Cardiac muscle cell (in vitro differentiated cells and primary cell): ENCODE measurements around the gene SERPINF2. TPM values are rescaled to one million over a fixed set of nuclear protein-coding genes. Genes with fewer than 3 reads are reported as not detected.
A peak's percentile ranks its signal among the peaks of the same experiment; 100 is the strongest.

Experiments used
- DNase-seq, 2 donors: peaks; one replicate each; pipeline versions ENCODE4 v3.0.0 to v3.0.0-alpha.2; 2010 to 2017; ENCODE audit warnings: low read depth in 1 of 2, low spot score in 1 of 2
- H3K27ac ChIP-seq: fragments of 200-600 bp; sonication (generic); 2 replicates; pipeline ENCODE4 v1.5.1; 2016
- H3K27me3 ChIP-seq: fragments of 200-600 bp; sonication (generic); 2 replicates; pipeline ENCODE4 v1.6.0; 2016; ENCODE audit warnings: control low read depth
- H3K36me3 ChIP-seq: fragments of 200-600 bp; sonication (generic); 2 replicates; pipeline ENCODE4 v1.5.1; 2016; ENCODE audit warnings: control low read depth
- H3K4me1 ChIP-seq: fragments of 200-600 bp; sonication (generic); 2 replicates; pipeline ENCODE4 v1.8.1; 2017; ENCODE audit warnings: low read depth, mild to moderate bottlenecking, mixed run types
- H3K4me3 ChIP-seq: fragments of 200-600 bp; sonication (generic); 2 replicates; pipeline ENCODE4 v1.5.1; 2016; ENCODE audit warnings: mild to moderate bottlenecking
- H3K9me3 ChIP-seq: fragments of 200-600 bp; sonication (generic); 2 replicates; pipeline ENCODE4 v1.5.1; 2017; ENCODE audit warnings: low read depth, mild to moderate bottlenecking, control low read depth
- CTCF ChIP-seq: IDR thresholded peaks from 2 replicates; pipeline ENCODE4 v1.5.1; 2012; ENCODE audit warnings: low read depth, mild to moderate bottlenecking, low read length
- polyA plus RNA-seq: library from polyadenylated mRNA; unstranded; fragments of >200 nt; fragmentation: Nextera tagmentation; extraction: Ambion mirVana; gene quantifications from 2 replicates; pipeline ENCODE4 v1.2.1, GENCODE V29; 2016
- total RNA-seq: library from RNA; depleted of rRNA; stranded (reverse); fragments of >200 nt; gene quantifications from 2 replicates; pipeline ENCODE4 v1.2.3, GENCODE V29; 2016

SERPINF2 gene
- total and polyA plus RNA-seq, 2 experiments from 2014 or later = 2.2 TPM; not detected in 1

- no peaks in the 10 kb centered on the region for H3K9me3 ChIP-seq
- no peak for DNase-seq
- H3K27me3 ChIP-seq = no peaks in the 10 kb centered on the region
- no peak for TF ChIP-seq CTCF
- no peaks in the 10 kb centered on the region for H3K4me1 ChIP-seq
- no peak overlapping the region for H3K4me3 ChIP-seq
- H3K27ac ChIP-seq = peak overlapping the region; percentile 34
- H3K36me3 ChIP-seq = no peaks in the 10 kb centered on the region
Observed at GRCh38 chr17:1743088-1743439, 393 bp downstream of the SERPINF2 start.

GRCh38 chr17:1744551-1745512, 2.2 kb downstream of the SERPINF2 start:
- TF ChIP-seq CTCF = no peak
- Histone ChIP-seq H3K4me3 (no peak overlapping the region), H3K4me1 (no peaks in the 10 kb centered on the region), H3K36me3 (no peaks in the 10 kb centered on the region), H3K9me3 (no peaks in the 10 kb centered on the region), H3K27ac (no peak overlapping the region), H3K27me3 (no peaks in the 10 kb centered on the region)
- DNase-seq = no peak

GRCh38 chr17:1745513-1746020, 2.9 kb downstream of the SERPINF2 start:
- Histone ChIP-seq H3K4me3 (no peak overlapping the region), H3K4me1 (no peaks in the 10 kb centered on the region), H3K27ac (no peak overlapping the region), H3K36me3 (no peaks in the 10 kb centered on the region), H3K27me3 (no peaks in the 10 kb centered on the region), H3K9me3 (no peaks in the 10 kb centered on the region)
- DNase-seq = no peak
- no peak for TF ChIP-seq CTCF

GRCh38 chr17:1746975-1747543, 4.4 kb downstream of the SERPINF2 start:
- Histone ChIP-seq H3K27ac (no peak overlapping the region), H3K36me3 (no peaks in the 10 kb centered on the region), H3K27me3 (no peaks in the 10 kb centered on the region), H3K4me3 (no peak overlapping the region), H3K9me3 (no peaks in the 10 kb centered on the region), H3K4me1 (no peaks in the 10 kb centered on the region)
- TF ChIP-seq CTCF = no peak
- DNase-seq = peak in 1 of 2 donors; percentile 44

- Histone ChIP-seq H3K27me3 (no peaks in the 10 kb centered on the region), H3K36me3 (no peaks in the 10 kb centered on the region), H3K9me3 (no peaks in the 10 kb centered on the region), H3K4me1 (no peaks in the 10 kb centered on the region), H3K4me3 (no peak overlapping the region), H3K27ac (no peak overlapping the region)
- DNase-seq = no peak
- TF ChIP-seq CTCF = no peak
Observed at GRCh38 chr17:1750628-1751027, 8.0 kb downstream of the SERPINF2 start.
